ENCODE measurements around the gene KRTAP9-2. TPM values are rescaled to one million over a fixed set of nuclear protein-coding genes. Genes with fewer than 3 reads are reported as not detected.
"Not testable (repeated sequence)": the region's sequence is repeated elsewhere in the genome, so short reads cannot be mapped to it uniquely, and the experiment has no call there.

The KRTAP9-2 gene
- total RNA-seq (2021; ENCODE audit: unreplicated experiment) (not detected), Bru-seq, nascent RNA (not detected), BruChase-seq, experiment 1, labeled RNA remaining after a 6-hour chase (not detected), BruChase-seq, experiment 2, labeled RNA remaining after a 2-hour chase (not detected)
- polyA plus RNA-seq (2012), result not detected in 2 replicates
- long read RNA-seq, result 0 reads

DNA sequence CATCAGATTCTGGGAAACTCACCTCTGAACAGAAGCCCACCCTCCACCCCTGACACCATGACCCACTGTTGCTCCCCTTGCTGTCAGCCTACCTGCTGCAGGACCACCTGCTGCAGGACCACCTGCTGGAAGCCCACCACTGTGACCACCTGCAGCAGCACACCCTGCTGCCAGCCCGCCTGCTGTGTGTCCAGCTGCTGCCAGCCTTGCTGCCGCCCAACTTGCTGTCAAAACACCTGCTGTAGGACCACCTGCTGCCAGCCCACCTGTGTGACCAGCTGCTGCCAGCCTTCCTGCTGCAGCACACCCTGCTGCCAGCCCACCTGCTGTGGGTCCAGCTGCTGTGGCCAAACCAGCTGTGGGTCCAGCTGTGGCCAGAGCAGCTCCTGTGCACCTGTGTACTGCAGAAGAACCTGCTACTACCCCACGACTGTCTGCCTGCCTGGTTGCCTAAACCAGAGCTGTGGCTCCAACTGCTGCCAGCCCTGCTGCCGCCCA lies at the start of gene KRTAP9-2:
TSS of gene KRTAP9-2 (plus strand) at position 51 of the 498 bp plus-strand sequence. CDS start at position 58, 7 bp downstream.
- H3K9ac ChIP-seq (ENCODE audit: low read length); H3K27me3 ChIP-seq (ENCODE audit: insufficient read depth, low read length); DNase-seq (ENCODE audit: low read depth, low spot score); POLR2A ChIA-PET; H4K20me1 ChIP-seq (ENCODE audit: insufficient read depth); RAD21 ChIA-PET (ENCODE audit: low non-redundant PET in 1 of 2, low total read pairs in 2 of 2, uncharacterized antibody in 2 of 2, unreplicated experiment in 2 of 2); CTCF ChIA-PET; H3K79me2 ChIP-seq (ENCODE audit: insufficient read depth, low read length); intact Hi-C loops (cut with micrococcal nuclease); H3K4me1 ChIP-seq (ENCODE audit: control insufficient read depth in 1 of 2, insufficient read depth in 2 of 2, low read length in 2 of 2); BruUV-seq (replicated peaks); H2AFZ ChIP-seq (ENCODE audit: low read depth, low read length, poor library complexity, severe bottlenecking); H3K9me3 ChIP-seq (ENCODE audit: control insufficient read depth in 1 of 2, insufficient read depth in 1 of 2, low read depth in 1 of 2, low read length in 2 of 2); H3K4me3 ChIP-seq (replicated peaks in 1 of 2; ENCODE audit: low read depth in 1 of 2, low read length in 2 of 2); H3K4me2 ChIP-seq (ENCODE audit: low read length); H3K9me2 ChIP-seq (ENCODE audit: insufficient read depth); H3K36me3 ChIP-seq (ENCODE audit: control insufficient read depth in 1 of 2, insufficient read depth in 2 of 2, low read length in 2 of 2); H3K27ac ChIP-seq (ENCODE audit: low read depth, low read length); ATAC-seq: not testable (repeated sequence)

DNA sequence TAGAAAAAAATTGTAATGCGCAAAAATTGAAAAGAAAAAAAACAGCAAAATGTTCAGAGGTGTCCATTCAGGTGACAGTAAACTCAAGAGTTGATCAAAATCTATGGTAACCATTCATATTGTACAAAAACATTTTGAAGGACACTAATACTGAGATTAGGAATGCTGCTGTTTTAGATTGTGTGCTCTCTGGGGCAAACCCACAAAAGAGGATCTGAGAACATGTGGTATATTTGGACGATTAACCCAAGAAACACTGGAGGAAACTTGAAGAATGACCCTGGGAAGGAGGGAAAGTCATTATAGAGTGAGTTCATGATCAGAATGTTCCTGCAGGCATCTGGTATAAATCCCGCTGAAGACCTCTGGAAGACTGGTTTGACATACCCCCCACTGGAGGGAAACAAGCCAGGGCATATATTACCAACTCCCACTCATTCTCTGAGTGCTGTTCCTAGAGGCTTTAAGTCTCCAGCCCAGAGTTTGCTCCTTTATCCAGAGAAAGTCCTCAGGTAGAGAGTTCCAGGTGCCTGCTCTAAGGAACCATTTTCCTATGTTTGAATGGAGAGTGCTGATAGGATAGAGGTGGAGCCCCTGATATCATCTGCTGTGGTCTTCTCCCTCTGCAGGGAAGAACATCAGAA lies 49.6 kb upstream of the KRTAP9-2 start:
- ChIA-PET CTCF (no interaction called here), RAD21 (ENCODE audit: low non-redundant PET in 1 of 2, low total read pairs in 2 of 2, uncharacterized antibody in 2 of 2, unreplicated experiment in 2 of 2) (no interaction called here), POLR2A (no interaction called here)
- intact Hi-C loops (cut with micrococcal nuclease), result no loop called here
- no peaks in the 10 kb centered on the region for H3K9me2 ChIP-seq (ENCODE audit: insufficient read depth)
- no peak overlapping the region for H3K4me2 ChIP-seq (ENCODE audit: low read length)
- no peaks in the 10 kb centered on the region for H3K4me1 ChIP-seq (ENCODE audit: control insufficient read depth in 1 of 2, insufficient read depth in 2 of 2, low read length in 2 of 2)
- no peak overlapping the region for H3K9ac ChIP-seq (ENCODE audit: low read length)
- H2AFZ ChIP-seq (ENCODE audit: low read depth, low read length, poor library complexity, severe bottlenecking), result no peak overlapping the region
- no peaks in the 10 kb centered on the region for H4K20me1 ChIP-seq (ENCODE audit: insufficient read depth)
- BruUV-seq (replicated peaks), result no TSS peak
- no peaks in the 10 kb centered on the region for H3K79me2 ChIP-seq (ENCODE audit: insufficient read depth, low read length)
- TF ChIP-seq SRF (IDR thresholded peaks at IDR 0.05; ENCODE audit: low read depth) (no peak), EZH2 (IDR thresholded peaks at IDR 0.05) (no peak), CEBPB (IDR thresholded peaks at IDR 0.05; ENCODE audit: low read depth) (no peak), FOSL1 (IDR thresholded peaks at IDR 0.05; ENCODE audit: low read depth) (no peak), REST (IDR thresholded peaks at IDR 0.05; ENCODE audit: low read depth) (no peak), POLR2A (IDR thresholded peaks at IDR 0.05; ENCODE audit: borderline replicate concordance, extremely low read depth, insufficient read depth, insufficient read length) (no peak), ATF3 (IDR thresholded peaks at IDR 0.05) (no peak), TCF7L2 (IDR thresholded peaks at IDR 0.05; ENCODE audit: borderline replicate concordance, extremely low read depth, insufficient read depth, insufficient read length) (no peak), CBX3 (IDR thresholded peaks at IDR 0.05; ENCODE audit: low read depth) (no peak), POLR2AphosphoS5 (IDR thresholded peaks at IDR 0.05; ENCODE audit: low read depth, low read length) (no peak)
- TF ChIP-seq, protein P1, sequence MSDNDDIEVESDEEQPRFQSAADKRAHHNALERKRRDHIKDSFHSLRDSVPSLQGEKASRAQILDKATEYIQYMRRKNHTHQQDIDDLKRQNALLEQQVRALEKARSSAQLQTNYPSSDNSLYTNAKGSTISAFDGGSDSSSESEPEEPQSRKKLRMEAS (IDR thresholded peaks at IDR 0.05), result no peak
- ATAC-seq, result no peak
- no peaks in the 10 kb centered on the region for H3K27me3 ChIP-seq (ENCODE audit: insufficient read depth, low read length)
- no peaks in the 10 kb centered on the region for H3K36me3 ChIP-seq (ENCODE audit: control insufficient read depth in 1 of 2, insufficient read depth in 2 of 2, low read length in 2 of 2)
- H3K4me3 ChIP-seq (replicated peaks in 1 of 2; ENCODE audit: low read depth in 1 of 2, low read length in 2 of 2), result no peak overlapping the region
- H3K9me3 ChIP-seq (ENCODE audit: control insufficient read depth in 1 of 2, insufficient read depth in 1 of 2, low read depth in 1 of 2, low read length in 2 of 2), result no peaks in the 10 kb centered on the region; a peak in 1 of 4 replicates
- DNase-seq (ENCODE audit: low read depth, low spot score), result no peak
- H3K27ac ChIP-seq (ENCODE audit: low read depth, low read length), result no peak overlapping the region

Measured in HCT116 (cell line).